NT2/D1 (cell line): Measurements from ENCODE around the gene AMZ1.

Experiments used
- YY1 ChIP-seq: IDR thresholded peaks from 2 replicates; pipeline ENCODE4 v1.6.1; 2011; ENCODE audit not compliant: insufficient read length, insufficient read depth
- ZNF274 ChIP-seq: IDR thresholded peaks from 2 replicates; pipeline ENCODE4 v1.6.1; 2011; ENCODE audit warnings: mild to moderate bottlenecking, low read depth, low read length

DNA sequence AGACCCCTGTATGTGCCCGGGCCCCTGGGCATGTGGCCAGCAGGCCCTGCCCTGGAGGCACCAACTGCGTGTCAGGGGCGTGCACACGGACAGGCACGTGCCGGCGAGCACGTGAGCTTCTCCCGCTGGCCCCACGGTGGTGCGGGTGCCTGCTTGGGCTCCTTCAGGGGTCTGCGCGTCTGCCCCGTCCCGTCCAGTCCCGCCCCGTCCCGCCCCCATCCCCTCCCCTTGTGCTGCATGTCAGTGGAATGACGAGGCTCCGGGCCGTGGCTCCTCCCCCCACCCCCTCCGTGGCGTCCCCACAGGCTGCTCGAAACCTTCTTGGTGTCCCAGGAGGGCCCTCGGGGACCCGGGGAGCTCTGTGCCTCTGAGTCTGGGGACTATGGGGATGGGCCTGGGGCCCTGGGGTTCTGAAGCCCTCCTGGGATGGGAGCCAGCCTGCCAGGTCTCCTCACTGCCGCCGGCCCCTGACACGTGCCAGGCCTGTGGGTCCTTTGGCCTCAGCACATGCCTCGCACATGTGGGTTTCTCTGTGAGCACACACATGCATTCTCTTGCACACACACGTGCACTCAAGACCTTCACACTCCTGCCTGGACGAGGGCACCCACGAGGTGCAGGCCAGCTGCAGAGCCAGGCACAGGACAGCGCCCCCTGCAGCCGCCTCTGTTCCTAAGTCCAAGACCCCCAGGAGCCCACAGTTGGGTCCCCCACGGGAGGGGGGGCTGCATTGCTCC, 27.5 kb upstream of the AMZ1 start:
- TF ChIP-seq YY1 (no peak), ZNF274 (no peak)
